Thyroid gland (tissue), 4 donors: ENCODE measurements around the gene ITGB4.

Source experiments
- POLR2A ChIP-seq, 2 donors: fragments of 450-650 bp; IDR thresholded peaks; one replicate each; pipeline ENCODE4 v1.6.1; 2017; ENCODE audit warnings: antibody characterized with exemption in 2 of 2, mild to moderate bottlenecking in 2 of 2, moderate library complexity in 1 of 2
- TF ChIP-seq, protein P1 (sequence below), 6 experiments: fragments of 200-600 bp in 3 of 6; fragments of 450-650 bp in 3 of 6; sonication (generic) in 3 of 6; IDR thresholded peaks; one replicate each; pipeline ENCODE4 v1.5.1; 2016 to 2019; ENCODE audit warnings: antibody characterized with exemption in 6 of 6, mild to moderate bottlenecking in 2 of 6, inconsistent platforms in 1 of 6, moderate library complexity in 1 of 6

DNA sequence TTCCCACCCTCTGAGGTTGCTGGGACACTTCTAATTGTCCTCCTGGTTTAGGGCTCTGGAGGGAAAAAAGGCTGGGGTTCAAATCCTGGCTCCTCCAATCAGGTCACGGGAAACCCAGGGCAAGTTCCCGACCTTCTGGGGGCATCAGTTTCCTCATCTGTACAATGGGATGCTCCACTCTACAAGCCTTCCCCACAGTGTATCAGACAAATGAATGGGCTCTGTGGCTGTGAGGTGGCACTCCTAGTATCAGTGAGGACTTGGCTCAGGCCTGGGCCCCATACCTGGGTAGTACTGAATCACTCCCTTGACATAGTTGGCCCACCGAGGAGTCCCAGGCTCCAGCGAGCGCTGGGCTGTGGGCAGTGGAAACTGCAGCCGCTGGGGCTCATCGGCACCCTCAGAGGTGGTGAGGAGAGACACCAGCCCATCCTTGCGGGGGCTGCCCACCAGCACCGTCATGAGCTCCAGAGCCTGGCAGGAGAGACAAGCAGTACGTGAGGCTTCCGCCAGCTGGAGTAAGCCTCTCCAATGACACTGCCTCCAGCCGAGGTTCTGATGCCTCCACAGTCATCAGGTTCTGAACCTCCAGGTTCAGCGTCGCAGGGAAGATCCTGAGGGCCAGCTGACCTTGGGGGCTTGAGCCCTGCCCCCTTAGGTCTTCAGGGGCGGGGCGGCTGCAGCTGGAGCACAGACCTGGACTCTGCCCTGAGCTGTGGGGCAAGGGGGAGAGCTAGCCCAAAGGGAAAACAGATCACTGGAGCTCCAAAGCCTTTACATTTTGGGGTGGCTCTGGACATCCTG, 42.6 kb downstream of the ITGB4 start:
- TF ChIP-seq, protein P1, sequence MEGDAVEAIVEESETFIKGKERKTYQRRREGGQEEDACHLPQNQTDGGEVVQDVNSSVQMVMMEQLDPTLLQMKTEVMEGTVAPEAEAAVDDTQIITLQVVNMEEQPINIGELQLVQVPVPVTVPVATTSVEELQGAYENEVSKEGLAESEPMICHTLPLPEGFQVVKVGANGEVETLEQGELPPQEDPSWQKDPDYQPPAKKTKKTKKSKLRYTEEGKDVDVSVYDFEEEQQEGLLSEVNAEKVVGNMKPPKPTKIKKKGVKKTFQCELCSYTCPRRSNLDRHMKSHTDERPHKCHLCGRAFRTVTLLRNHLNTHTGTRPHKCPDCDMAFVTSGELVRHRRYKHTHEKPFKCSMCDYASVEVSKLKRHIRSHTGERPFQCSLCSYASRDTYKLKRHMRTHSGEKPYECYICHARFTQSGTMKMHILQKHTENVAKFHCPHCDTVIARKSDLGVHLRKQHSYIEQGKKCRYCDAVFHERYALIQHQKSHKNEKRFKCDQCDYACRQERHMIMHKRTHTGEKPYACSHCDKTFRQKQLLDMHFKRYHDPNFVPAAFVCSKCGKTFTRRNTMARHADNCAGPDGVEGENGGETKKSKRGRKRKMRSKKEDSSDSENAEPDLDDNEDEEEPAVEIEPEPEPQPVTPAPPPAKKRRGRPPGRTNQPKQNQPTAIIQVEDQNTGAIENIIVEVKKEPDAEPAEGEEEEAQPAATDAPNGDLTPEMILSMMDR (IDR thresholded peaks at IDR 0.05): no peak
- TF ChIP-seq POLR2A (IDR thresholded peaks at IDR 0.05): no peak
